ENCODE measurements around the gene PSORS1C1.
"Not testable (repeated sequence)": the region's sequence is repeated elsewhere in the genome, so short reads cannot be mapped to it uniquely, and the experiment has no call there.

PSORS1C1 gene

GRCh38 chr6:31145386-31145785, 30.8 kb downstream of the PSORS1C1 start:
- Mint-ChIP-seq H3K4me3 (no peak overlapping the region), H3K27ac (no peak overlapping the region), H3K9me3 (no peaks in the 10 kb centered on the region), H3K4me1 (peaks cover 5 to 9% of the 10 kb centered on the region in 2 donors), H3K27me3 (no peaks in the 10 kb centered on the region), H3K36me3 (peaks cover 26 to 49% of the 10 kb centered on the region in 2 donors)
- no peak for ATAC-seq (replicated peaks)
- DNase-seq = no peak

GRCh38 chr6:31149827-31150447, 35.3 kb downstream of the PSORS1C1 start:
- Mint-ChIP-seq H3K27me3 (no peaks in the 10 kb centered on the region), H3K9me3 (no peaks in the 10 kb centered on the region), H3K4me3 (no peak overlapping the region), H3K4me1 (peaks cover 8 to 9% of the 10 kb centered on the region in 2 donors), H3K27ac (no peak overlapping the region), H3K36me3 (peaks cover 26 to 59% of the 10 kb centered on the region in 2 donors)
- no peak for ATAC-seq (replicated peaks)
- DNase-seq = no peak

GRCh38 chr6:31152781-31153180, 38.2 kb downstream of the PSORS1C1 start:
- Mint-ChIP-seq H3K27ac (no peak overlapping the region), H3K4me3 (no peak overlapping the region), H3K27me3 (no peaks in the 10 kb centered on the region), H3K9me3 (no peaks in the 10 kb centered on the region), H3K36me3 (peaks cover 14 to 45% of the 10 kb centered on the region in 2 donors), H3K4me1 (peaks cover 12 to 21% of the 10 kb centered on the region in 2 donors)
- DNase-seq (no peak), ATAC-seq (replicated peaks) (no peak)

- Mint-ChIP-seq H3K36me3 (peaks cover 14 to 40% of the 10 kb centered on the region in 2 donors), H3K27me3 (no peaks in the 10 kb centered on the region), H3K4me3 (no peak overlapping the region), H3K4me1 (peaks cover 15 to 30% of the 10 kb centered on the region in 2 donors), H3K27ac (no peak overlapping the region), H3K9me3 (no peaks in the 10 kb centered on the region)
- ATAC-seq (replicated peaks) (no peak), DNase-seq (no peak)
These were observed 39.8 kb downstream of the PSORS1C1 start for GRCh38 chr6:31154436-31154835.

GRCh38 chr6:31156641-31157040, 42.0 kb downstream of the PSORS1C1 start:
- no peak for DNase-seq
- no peaks in the 10 kb centered on the region for H3K27me3 Mint-ChIP-seq

GRCh38 chr6:31157513-31158139, 43.0 kb downstream of the PSORS1C1 start, which contains the start of gene CCHCR1:
Gene CCHCR1 (minus strand): TSS chr6:31157802. CDS start chr6:31157600, 202 bp downstream.
- peak within 1 kb of the TSS; percentile 72 for H3K27ac Mint-ChIP-seq
- H3K27me3 Mint-ChIP-seq = no peaks in the 10 kb centered on the region
- H3K4me3 Mint-ChIP-seq = peak within 1 kb of the TSS; percentile 95 to 96
- peaks cover 17 to 35% of the 10 kb centered on the region in 2 donors for H3K4me1 Mint-ChIP-seq
- DNase-seq = no peak
- H3K9me3 Mint-ChIP-seq = no peaks in the 10 kb centered on the region
- H3K36me3 Mint-ChIP-seq = peaks cover 18 to 29% of the 10 kb centered on the region in 2 donors
- peak; percentile 52 to 60 for ATAC-seq (replicated peaks)

More at GRCh38 chr6:31156641-31157040, 42.0 kb downstream of the PSORS1C1 start:
- H3K27ac Mint-ChIP-seq = no peak overlapping the region
- peaks cover 15 to 24% of the 10 kb centered on the region in 2 donors for H3K36me3 Mint-ChIP-seq
- H3K4me1 Mint-ChIP-seq = peaks cover 17 to 32% of the 10 kb centered on the region in 2 donors
- no peaks in the 10 kb centered on the region for H3K9me3 Mint-ChIP-seq
- no peak for ATAC-seq (replicated peaks)
- H3K4me3 Mint-ChIP-seq = no peak overlapping the region

- peak; percentile 94 for ATAC-seq (replicated peaks)
- H3K4me1 Mint-ChIP-seq = peaks cover 20 to 42% of the 10 kb centered on the region in 2 donors
- H3K36me3 Mint-ChIP-seq = peaks cover 13 to 30% of the 10 kb centered on the region in 2 donors
These were observed 43.7 kb downstream of the PSORS1C1 start, which contains the start of gene TCF19 for GRCh38 chr6:31158140-31158862. Gene TCF19 (plus strand): TSS chr6:31158589. CDS start chr6:31159470, 881 bp downstream.

GRCh38 chr6:31158863-31159855, 44.6 kb downstream of the PSORS1C1 start:
- Mint-ChIP-seq H3K36me3 (peaks cover 13 to 33% of the 10 kb centered on the region in 2 donors), H3K27ac (peak overlapping the region; percentile 72), H3K4me1 (peaks cover 23 to 48% of the 10 kb centered on the region in 2 donors), H3K4me3 (peak overlapping the region; percentile 95 to 96), H3K27me3 (no peaks in the 10 kb centered on the region), H3K9me3 (no peaks in the 10 kb centered on the region)
- no peak for DNase-seq
- peak; percentile 1 to 7 for ATAC-seq (replicated peaks)

More at GRCh38 chr6:31158140-31158862, 43.7 kb downstream of the PSORS1C1 start, which contains the start of gene TCF19:
- Mint-ChIP-seq H3K27ac (peak within 1 kb of the TSS; percentile 72), H3K27me3 (no peaks in the 10 kb centered on the region), H3K4me3 (peak within 1 kb of the TSS; percentile 95 to 96), H3K9me3 (no peaks in the 10 kb centered on the region)
- peak; percentile 99 for DNase-seq

GRCh38 chr6:31161216-31162126, 46.9 kb downstream of the PSORS1C1 start:
- Mint-ChIP-seq H3K36me3 (peaks cover 13 to 23% of the 10 kb centered on the region in 2 donors), H3K4me3 (peak overlapping the region in 1 of 2 donors; percentile 29), H3K27me3 (no peaks in the 10 kb centered on the region), H3K4me1 (peaks cover 28 to 63% of the 10 kb centered on the region in 2 donors), H3K27ac (peak overlapping the region; percentile 10), H3K9me3 (no peaks in the 10 kb centered on the region)
- DNase-seq = no peak
- ATAC-seq (replicated peaks) = no peak

- no peaks in the 10 kb centered on the region for H3K9me3 Mint-ChIP-seq
- no peak overlapping the region for H3K4me3 Mint-ChIP-seq
- peak overlapping the region; percentile 31 for H3K27ac Mint-ChIP-seq
- peaks cover 25 to 51% of the 10 kb centered on the region in 2 donors for H3K4me1 Mint-ChIP-seq
- peaks cover 13 to 23% of the 10 kb centered on the region in 2 donors for H3K36me3 Mint-ChIP-seq
- DNase-seq = no peak
- no peak for ATAC-seq (replicated peaks)
- H3K27me3 Mint-ChIP-seq = no peaks in the 10 kb centered on the region
These were observed 48.0 kb downstream of the PSORS1C1 start for GRCh38 chr6:31162463-31163165.

GRCh38 chr6:31163922-31164321, 49.3 kb downstream of the PSORS1C1 start:
- no peak overlapping the region for H3K27ac Mint-ChIP-seq
- no peaks in the 10 kb centered on the region for H3K9me3 Mint-ChIP-seq
- no peak overlapping the region for H3K4me3 Mint-ChIP-seq
- peaks cover 19 to 38% of the 10 kb centered on the region in 2 donors for H3K4me1 Mint-ChIP-seq
- no peak for ATAC-seq (replicated peaks)
- DNase-seq = no peak
- no peaks in the 10 kb centered on the region for H3K27me3 Mint-ChIP-seq
- peaks cover 13 to 23% of the 10 kb centered on the region in 2 donors for H3K36me3 Mint-ChIP-seq

- DNase-seq; H3K4me3 Mint-ChIP-seq; H3K9me3 Mint-ChIP-seq; ATAC-seq (replicated peaks); H3K27me3 Mint-ChIP-seq: not testable (repeated sequence)
- H3K4me1 Mint-ChIP-seq = peaks cover 16 to 32% of the 10 kb centered on the region in 2 donors
- peaks cover 9 to 23% of the 10 kb centered on the region in 2 donors for H3K36me3 Mint-ChIP-seq
- peak overlapping the region; percentile 44 for H3K27ac Mint-ChIP-seq
These were observed 50.0 kb downstream of the PSORS1C1 start for GRCh38 chr6:31164475-31165063.
